ENCODE measurements around the gene GLDC.
"Not testable (repeated sequence)": the region's sequence is repeated elsewhere in the genome, so short reads cannot be mapped to it uniquely, and the experiment has no call there.

Gene GLDC

GRCh38 chr9:6562201-6562600 is 83.3 kb downstream of the GLDC start:
- peaks cover 9% of the 10 kb centered on the region for H3K4me1 ChIP-seq (ENCODE audit: insufficient read depth, low read length)
- no peak overlapping the region for H3K4me3 ChIP-seq (ENCODE audit: low read depth in 1 of 2, low read length in 2 of 2)
- no peaks in the 10 kb centered on the region for H3K27me3 ChIP-seq (ENCODE audit: control insufficient read depth in 1 of 2, insufficient read depth in 2 of 2, low read length in 2 of 2)
- no peaks in the 10 kb centered on the region for H3K9me3 ChIP-seq (ENCODE audit: low read length)
- H3K36me3 ChIP-seq (ENCODE audit: insufficient read depth, low read length): no peaks in the 10 kb centered on the region
- H3K9ac ChIP-seq (ENCODE audit: low read length): no peak overlapping the region
- H3K27ac ChIP-seq (ENCODE audit: low read depth, low read length): no peak overlapping the region

GRCh38 chr9:6557883-6558616 is 87.5 kb downstream of the GLDC start:
- H3K27me3 ChIP-seq (ENCODE audit: control insufficient read depth in 1 of 2, insufficient read depth in 2 of 2, low read length in 2 of 2): no peaks in the 10 kb centered on the region
- no peak overlapping the region for H3K4me3 ChIP-seq (ENCODE audit: low read depth in 1 of 2, low read length in 2 of 2)
- no peak overlapping the region for H3K9ac ChIP-seq (ENCODE audit: low read length)
- no peak overlapping the region for H3K27ac ChIP-seq (ENCODE audit: low read depth, low read length)
- H3K36me3 ChIP-seq (ENCODE audit: insufficient read depth, low read length): no peaks in the 10 kb centered on the region
- H3K9me3 ChIP-seq (ENCODE audit: low read length): no peaks in the 10 kb centered on the region
- no peaks in the 10 kb centered on the region for H3K4me1 ChIP-seq (ENCODE audit: insufficient read depth, low read length)

GRCh38 chr9:6553866-6554265 is 91.7 kb downstream of the GLDC start:
- Histone ChIP-seq H3K36me3 (ENCODE audit: insufficient read depth, low read length) (no peaks in the 10 kb centered on the region), H3K9me3 (ENCODE audit: low read length) (no peaks in the 10 kb centered on the region), H3K27ac (ENCODE audit: low read depth, low read length) (no peak overlapping the region), H3K4me3 (ENCODE audit: low read depth in 1 of 2, low read length in 2 of 2) (no peak overlapping the region), H3K9ac (ENCODE audit: low read length) (no peak overlapping the region), H3K4me1 (ENCODE audit: insufficient read depth, low read length) (peaks cover 9% of the 10 kb centered on the region), H3K27me3 (ENCODE audit: control insufficient read depth in 1 of 2, insufficient read depth in 2 of 2, low read length in 2 of 2) (no peaks in the 10 kb centered on the region)

- Histone ChIP-seq H3K27me3 (ENCODE audit: control insufficient read depth in 1 of 2, insufficient read depth in 2 of 2, low read length in 2 of 2) (no peaks in the 10 kb centered on the region), H3K9ac (ENCODE audit: low read length) (no peak overlapping the region), H3K4me3 (ENCODE audit: low read depth in 1 of 2, low read length in 2 of 2) (no peak overlapping the region), H3K9me3 (ENCODE audit: low read length) (no peaks in the 10 kb centered on the region), H3K36me3 (ENCODE audit: insufficient read depth, low read length) (no peaks in the 10 kb centered on the region), H3K4me1 (ENCODE audit: insufficient read depth, low read length) (peaks cover 9% of the 10 kb centered on the region), H3K27ac (ENCODE audit: low read depth, low read length) (no peak overlapping the region)
Measured at GRCh38 chr9:6552498-6553121, 92.9 kb downstream of the GLDC start.

- Histone ChIP-seq H3K27ac (ENCODE audit: low read depth, low read length) (no peak overlapping the region), H3K9ac (ENCODE audit: low read length) (no peak overlapping the region), H3K4me1 (ENCODE audit: insufficient read depth, low read length) (peaks cover 9% of the 10 kb centered on the region), H3K9me3 (ENCODE audit: low read length) (no peaks in the 10 kb centered on the region), H3K4me3 (ENCODE audit: low read depth in 1 of 2, low read length in 2 of 2) (no peak overlapping the region), H3K27me3 (ENCODE audit: control insufficient read depth in 1 of 2, insufficient read depth in 2 of 2, low read length in 2 of 2) (no peaks in the 10 kb centered on the region), H3K36me3 (ENCODE audit: insufficient read depth, low read length) (no peaks in the 10 kb centered on the region)
Measured at GRCh38 chr9:6552033-6552432, 93.5 kb downstream of the GLDC start.

- Histone ChIP-seq H3K27me3 (ENCODE audit: control insufficient read depth in 1 of 2, insufficient read depth in 2 of 2, low read length in 2 of 2) (no peaks in the 10 kb centered on the region), H3K27ac (ENCODE audit: low read depth, low read length) (no peak overlapping the region), H3K36me3 (ENCODE audit: insufficient read depth, low read length) (no peaks in the 10 kb centered on the region), H3K9me3 (ENCODE audit: low read length) (no peaks in the 10 kb centered on the region), H3K9ac (ENCODE audit: low read length) (no peak overlapping the region), H3K4me1 (ENCODE audit: insufficient read depth, low read length) (peaks cover 9% of the 10 kb centered on the region), H3K4me3 (ENCODE audit: low read depth in 1 of 2, low read length in 2 of 2) (no peak overlapping the region)
Measured at GRCh38 chr9:6551136-6551535, 94.4 kb downstream of the GLDC start.

- no peak overlapping the region for H3K9ac ChIP-seq (ENCODE audit: low read length)
- H3K36me3 ChIP-seq (ENCODE audit: insufficient read depth, low read length): no peaks in the 10 kb centered on the region
- no peak overlapping the region for H3K27ac ChIP-seq (ENCODE audit: low read depth, low read length)
- no peaks in the 10 kb centered on the region for H3K27me3 ChIP-seq (ENCODE audit: control insufficient read depth in 1 of 2, insufficient read depth in 2 of 2, low read length in 2 of 2)
- no peaks in the 10 kb centered on the region for H3K9me3 ChIP-seq (ENCODE audit: low read length)
- H3K4me3 ChIP-seq (ENCODE audit: low read depth in 1 of 2, low read length in 2 of 2): no peak overlapping the region
- H3K4me1 ChIP-seq (ENCODE audit: insufficient read depth, low read length): peaks cover 9% of the 10 kb centered on the region
Measured at GRCh38 chr9:6549106-6549800, 96.3 kb downstream of the GLDC start.

DNA sequence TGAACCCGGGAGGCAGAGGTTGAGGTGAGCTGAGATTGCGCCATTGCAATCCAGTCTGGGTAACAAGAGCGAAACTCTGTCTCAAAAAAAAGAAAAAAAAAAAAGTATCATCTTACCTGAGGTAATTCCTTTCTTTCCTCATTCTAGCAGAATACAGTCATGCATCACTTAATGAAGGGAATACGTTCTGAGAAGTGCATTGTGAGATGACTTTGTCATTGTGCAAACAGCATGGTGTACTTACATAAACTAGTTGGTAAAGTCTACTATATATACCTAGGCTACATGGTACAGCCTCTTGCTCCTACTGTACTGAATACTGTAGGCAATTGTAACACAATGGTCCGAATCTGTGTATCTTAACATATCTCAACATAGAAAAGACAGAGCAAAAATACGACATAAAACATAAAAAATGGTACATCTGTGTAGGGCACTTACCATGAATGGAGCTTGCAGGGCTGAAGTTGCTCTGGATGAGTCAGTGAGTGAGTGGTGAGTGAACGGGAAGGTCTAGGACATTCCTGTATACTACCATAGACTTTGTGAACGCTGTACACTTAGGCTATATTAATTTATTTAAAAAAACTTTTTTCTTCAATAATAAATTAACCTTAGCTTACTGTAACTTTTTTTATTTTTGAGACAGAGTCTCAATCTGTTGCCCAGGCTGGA is 100.4 kb downstream of the GLDC start:
- Histone ChIP-seq H3K4me3 (ENCODE audit: low read depth in 1 of 2, low read length in 2 of 2) (no peak overlapping the region), H3K9ac (ENCODE audit: low read length) (no peak overlapping the region), H3K9me3 (ENCODE audit: low read length) (no peaks in the 10 kb centered on the region), H3K27me3 (ENCODE audit: control insufficient read depth in 1 of 2, insufficient read depth in 2 of 2, low read length in 2 of 2) (no peaks in the 10 kb centered on the region), H3K27ac (ENCODE audit: low read depth, low read length) (no peak overlapping the region), H3K36me3 (ENCODE audit: insufficient read depth, low read length) (no peaks in the 10 kb centered on the region), H3K4me1 (ENCODE audit: insufficient read depth, low read length) (no peaks in the 10 kb centered on the region)

DNA sequence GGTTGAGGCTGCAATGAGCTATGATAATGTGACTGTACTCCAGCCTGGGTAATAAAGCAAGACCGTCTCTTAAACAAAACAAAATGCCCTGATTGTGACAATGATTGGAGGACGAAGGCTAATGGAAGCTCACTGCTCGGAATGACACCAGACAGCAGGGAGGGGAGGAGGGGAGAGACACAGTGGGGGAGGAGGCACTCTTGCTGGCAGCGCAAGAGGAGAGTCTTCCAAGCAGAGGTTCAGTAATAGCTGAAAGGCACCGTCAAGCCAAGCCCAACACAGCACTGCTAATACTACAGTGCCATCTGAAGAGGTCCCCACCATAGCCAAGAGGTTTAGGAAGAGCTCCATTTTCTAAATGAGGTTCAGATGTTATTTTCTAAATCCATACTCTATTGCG is 102.3 kb downstream of the GLDC start:
- Histone ChIP-seq H3K27me3 (ENCODE audit: control insufficient read depth in 1 of 2, insufficient read depth in 2 of 2, low read length in 2 of 2) (no peaks in the 10 kb centered on the region), H3K4me1 (ENCODE audit: insufficient read depth, low read length) (no peaks in the 10 kb centered on the region), H3K4me3 (ENCODE audit: low read depth in 1 of 2, low read length in 2 of 2) (no peak overlapping the region), H3K36me3 (ENCODE audit: insufficient read depth, low read length) (no peaks in the 10 kb centered on the region), H3K9me3 (ENCODE audit: low read length) (no peaks in the 10 kb centered on the region), H3K9ac (ENCODE audit: low read length) (no peak overlapping the region), H3K27ac (ENCODE audit: low read depth, low read length) (no peak overlapping the region)

- not testable (repeated sequence) for H3K27ac ChIP-seq (ENCODE audit: low read depth, low read length); H3K27me3 ChIP-seq (ENCODE audit: control insufficient read depth in 1 of 2, insufficient read depth in 2 of 2, low read length in 2 of 2); H3K9me3 ChIP-seq (ENCODE audit: low read length); H3K4me3 ChIP-seq (ENCODE audit: low read depth in 1 of 2, low read length in 2 of 2); H3K36me3 ChIP-seq (ENCODE audit: insufficient read depth, low read length); H3K4me1 ChIP-seq (ENCODE audit: insufficient read depth, low read length); H3K9ac ChIP-seq (ENCODE audit: low read length)
Measured at GRCh38 chr9:6542617-6543016, 102.9 kb downstream of the GLDC start.

DNA sequence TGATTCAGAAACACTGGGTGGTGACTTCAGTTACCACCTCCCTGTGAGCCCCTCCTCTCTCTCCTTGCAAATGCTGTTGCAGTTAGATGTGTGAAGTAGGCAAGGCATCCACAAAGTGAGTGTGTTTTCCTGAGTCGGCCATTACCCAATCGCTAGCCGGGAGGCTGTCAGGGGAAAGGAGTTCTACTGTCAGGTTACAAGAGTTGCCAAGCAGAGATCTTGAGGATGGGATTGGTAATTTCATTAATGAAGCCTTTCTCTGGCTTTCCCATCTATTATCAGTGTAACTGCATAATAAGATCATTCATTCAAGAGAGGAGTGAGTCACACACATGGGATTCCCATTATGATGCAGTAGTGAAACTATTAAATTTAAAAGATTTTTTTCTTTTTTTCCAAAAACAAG is 106.9 kb downstream of the GLDC start:
- H3K27ac ChIP-seq (ENCODE audit: low read depth, low read length): no peak overlapping the region
- H3K27me3 ChIP-seq (ENCODE audit: control insufficient read depth in 1 of 2, insufficient read depth in 2 of 2, low read length in 2 of 2): no peaks in the 10 kb centered on the region
- H3K4me1 ChIP-seq (ENCODE audit: insufficient read depth, low read length): no peaks in the 10 kb centered on the region
- H3K9ac ChIP-seq (ENCODE audit: low read length): no peak overlapping the region
- no peak overlapping the region for H3K4me3 ChIP-seq (ENCODE audit: low read depth in 1 of 2, low read length in 2 of 2)
- H3K9me3 ChIP-seq (ENCODE audit: low read length): no peaks in the 10 kb centered on the region
- H3K36me3 ChIP-seq (ENCODE audit: insufficient read depth, low read length): no peaks in the 10 kb centered on the region
